Neural cell (in vitro differentiated cells): ENCODE results near the gene RMDN3. TPM values are rescaled to one million over a fixed set of nuclear protein-coding genes. Genes with fewer than 3 reads are reported as not detected.

Experiments
- H2AFZ ChIP-seq: fragments of 200-600, 300-800 bp; sonication (generic), shearing (Covaris generic); 2 replicates; pipeline ENCODE4 v1.6.0; 2014; ENCODE audit warnings: low read depth, mild to moderate bottlenecking, antibody characterized with exemption, low read length, moderate library complexity
- H3F3A ChIP-seq: fragments of 200-600 bp; shearing (Covaris generic); 2 replicates; pipeline ENCODE4 v1.6.1; 2016; ENCODE audit warnings: mild to moderate bottlenecking, moderate library complexity, mixed read lengths, antibody characterized with exemption, low read length; ENCODE audit not compliant: insufficient read depth, poor library complexity, severe bottlenecking
- H3K27ac ChIP-seq: fragments of 200-600, 300-800 bp; sonication (generic), shearing (Covaris generic); 2 replicates; pipeline ENCODE4 v1.5.1; 2014; ENCODE audit warnings: mild to moderate bottlenecking, low read length, moderate library complexity
- H3K27me3 ChIP-seq: fragments of 300-800, 200-600 bp; sonication (generic), shearing (Covaris generic); 2 replicates; pipeline ENCODE4 v1.6.0; 2014; ENCODE audit warnings: mild to moderate bottlenecking, low read depth, low read length, moderate library complexity; ENCODE audit not compliant: insufficient read depth
- H3K36me3 ChIP-seq: fragments of 300-800, 200-600 bp; sonication (generic), shearing (Covaris generic); 2 replicates; pipeline ENCODE4 v1.5.1; 2014; ENCODE audit warnings: mild to moderate bottlenecking, antibody characterized with exemption, low read length, moderate library complexity; ENCODE audit not compliant: insufficient read depth
- H3K4me2 ChIP-seq: fragments of 300-800, 200-600 bp; sonication (generic), shearing (Covaris generic); 2 replicates; pipeline ENCODE4 v1.6.0; 2014; ENCODE audit warnings: mild to moderate bottlenecking, low read length
- H3K4me3 ChIP-seq: fragments of 300-800, 200-600 bp; sonication (generic), shearing (Covaris generic); 2 replicates; pipeline ENCODE4 v1.5.1; 2014; ENCODE audit warnings: mild to moderate bottlenecking, low read length, moderate library complexity
- H3K79me2 ChIP-seq: fragments of 200-600 bp; shearing (Covaris generic); replicated peaks from 2 replicates; pipeline ENCODE4 v1.6.0; 2014; ENCODE audit warnings: mild to moderate bottlenecking, low read length, moderate library complexity; ENCODE audit not compliant: insufficient read depth
- H3K9ac ChIP-seq: fragments of 300-800, 200-600 bp; sonication (generic), shearing (Covaris generic); 2 replicates; pipeline ENCODE4 v1.6.1; 2016; ENCODE audit warnings: mild to moderate bottlenecking, low read length, mixed read lengths
- H3K9me2 ChIP-seq: fragments of 200-600 bp; shearing (Covaris generic); 2 replicates; pipeline ENCODE4 v1.6.1; 2016; ENCODE audit warnings: mild to moderate bottlenecking, low read length, mixed read lengths; ENCODE audit not compliant: insufficient read depth
- H3K9me3 ChIP-seq: fragments of 200-600, 300-800 bp; sonication (generic), shearing (Covaris generic); 2 replicates; pipeline ENCODE4 v1.6.1; 2016; ENCODE audit warnings: mild to moderate bottlenecking, mixed run types, low read length, moderate library complexity, mixed read lengths
- H4K20me1 ChIP-seq: fragments of 200-600 bp; shearing (Covaris generic); 2 replicates; pipeline ENCODE4 v1.6.1; 2016; ENCODE audit warnings: mild to moderate bottlenecking, mixed run types; ENCODE audit not compliant: insufficient read depth
- EP300 ChIP-seq: fragments of 450-650 bp; conservative IDR thresholded peaks from 2 replicates; pipeline ENCODE4 v1.6.1; 2014; ENCODE audit warnings: antibody characterized with exemption, mild to moderate bottlenecking, moderate library complexity; ENCODE audit not compliant: poor library complexity, severe bottlenecking
- EZH2 ChIP-seq: fragments of 200-600, 300-800 bp; shearing (Covaris generic), sonication (generic); IDR thresholded peaks from 2 replicates; pipeline ENCODE4 v1.6.1; 2014; ENCODE audit warnings: antibody characterized with exemption, low read length, borderline replicate concordance, mild to moderate bottlenecking; ENCODE audit not compliant: insufficient read depth, poor library complexity, severe bottlenecking
- MXI1 ChIP-seq: fragments of 450-650 bp; conservative IDR thresholded peaks from 2 replicates; pipeline ENCODE4 v1.6.1; 2014; ENCODE audit warnings: antibody characterized with exemption, mild to moderate bottlenecking; ENCODE audit not compliant: poor library complexity, severe bottlenecking
- POLR2AphosphoS5 ChIP-seq: IDR thresholded peaks from 2 replicates; pipeline ENCODE4 v1.6.1; 2012
- RAD21 ChIP-seq: fragments of 450-650 bp; conservative IDR thresholded peaks from 2 replicates; pipeline ENCODE4 v1.6.1; 2014; ENCODE audit warnings: antibody characterized with exemption, mild to moderate bottlenecking, moderate library complexity
- SMC3 ChIP-seq: fragments of 450-650 bp; conservative IDR thresholded peaks from 2 replicates; pipeline ENCODE4 v1.6.1; 2014; ENCODE audit warnings: antibody characterized with exemption, mild to moderate bottlenecking, moderate library complexity; ENCODE audit not compliant: poor library complexity
- TAF1 ChIP-seq: IDR thresholded peaks from 2 replicates; pipeline ENCODE4 v1.6.1; 2012; ENCODE audit warnings: low read depth
- polyA plus RNA-seq: library from polyadenylated mRNA; depleted of rRNA; stranded (reverse); fragments of >200 nt; gene quantifications from 2 replicates; pipeline ENCODE4 v1.2.3, GENCODE V29; 2014
- TF ChIP-seq, protein P1 (sequence below): fragments of 450-650 bp; IDR thresholded peaks from 2 replicates; pipeline ENCODE4 v1.5.1; 2014; ENCODE audit warnings: antibody characterized with exemption, mild to moderate bottlenecking, moderate library complexity; ENCODE audit not compliant: poor library complexity, severe bottlenecking
- TF ChIP-seq, protein P2 (sequence below): IDR thresholded peaks from 2 replicates; pipeline ENCODE4 v1.6.1; 2012; ENCODE audit warnings: borderline replicate concordance

RMDN3 gene
- polyA plus RNA-seq, 1 donor from 2014 or later, result 24.7 TPM

- no peak overlapping the region for H3K4me3 ChIP-seq
- TF ChIP-seq MXI1 (no peak), EP300 (no peak), TAF1 (no peak), RAD21 (no peak), SMC3 (no peak), POLR2AphosphoS5 (no peak), EZH2 (no peak)
- TF ChIP-seq, protein P1, sequence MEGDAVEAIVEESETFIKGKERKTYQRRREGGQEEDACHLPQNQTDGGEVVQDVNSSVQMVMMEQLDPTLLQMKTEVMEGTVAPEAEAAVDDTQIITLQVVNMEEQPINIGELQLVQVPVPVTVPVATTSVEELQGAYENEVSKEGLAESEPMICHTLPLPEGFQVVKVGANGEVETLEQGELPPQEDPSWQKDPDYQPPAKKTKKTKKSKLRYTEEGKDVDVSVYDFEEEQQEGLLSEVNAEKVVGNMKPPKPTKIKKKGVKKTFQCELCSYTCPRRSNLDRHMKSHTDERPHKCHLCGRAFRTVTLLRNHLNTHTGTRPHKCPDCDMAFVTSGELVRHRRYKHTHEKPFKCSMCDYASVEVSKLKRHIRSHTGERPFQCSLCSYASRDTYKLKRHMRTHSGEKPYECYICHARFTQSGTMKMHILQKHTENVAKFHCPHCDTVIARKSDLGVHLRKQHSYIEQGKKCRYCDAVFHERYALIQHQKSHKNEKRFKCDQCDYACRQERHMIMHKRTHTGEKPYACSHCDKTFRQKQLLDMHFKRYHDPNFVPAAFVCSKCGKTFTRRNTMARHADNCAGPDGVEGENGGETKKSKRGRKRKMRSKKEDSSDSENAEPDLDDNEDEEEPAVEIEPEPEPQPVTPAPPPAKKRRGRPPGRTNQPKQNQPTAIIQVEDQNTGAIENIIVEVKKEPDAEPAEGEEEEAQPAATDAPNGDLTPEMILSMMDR, result no peak
- TF ChIP-seq, protein P2, sequence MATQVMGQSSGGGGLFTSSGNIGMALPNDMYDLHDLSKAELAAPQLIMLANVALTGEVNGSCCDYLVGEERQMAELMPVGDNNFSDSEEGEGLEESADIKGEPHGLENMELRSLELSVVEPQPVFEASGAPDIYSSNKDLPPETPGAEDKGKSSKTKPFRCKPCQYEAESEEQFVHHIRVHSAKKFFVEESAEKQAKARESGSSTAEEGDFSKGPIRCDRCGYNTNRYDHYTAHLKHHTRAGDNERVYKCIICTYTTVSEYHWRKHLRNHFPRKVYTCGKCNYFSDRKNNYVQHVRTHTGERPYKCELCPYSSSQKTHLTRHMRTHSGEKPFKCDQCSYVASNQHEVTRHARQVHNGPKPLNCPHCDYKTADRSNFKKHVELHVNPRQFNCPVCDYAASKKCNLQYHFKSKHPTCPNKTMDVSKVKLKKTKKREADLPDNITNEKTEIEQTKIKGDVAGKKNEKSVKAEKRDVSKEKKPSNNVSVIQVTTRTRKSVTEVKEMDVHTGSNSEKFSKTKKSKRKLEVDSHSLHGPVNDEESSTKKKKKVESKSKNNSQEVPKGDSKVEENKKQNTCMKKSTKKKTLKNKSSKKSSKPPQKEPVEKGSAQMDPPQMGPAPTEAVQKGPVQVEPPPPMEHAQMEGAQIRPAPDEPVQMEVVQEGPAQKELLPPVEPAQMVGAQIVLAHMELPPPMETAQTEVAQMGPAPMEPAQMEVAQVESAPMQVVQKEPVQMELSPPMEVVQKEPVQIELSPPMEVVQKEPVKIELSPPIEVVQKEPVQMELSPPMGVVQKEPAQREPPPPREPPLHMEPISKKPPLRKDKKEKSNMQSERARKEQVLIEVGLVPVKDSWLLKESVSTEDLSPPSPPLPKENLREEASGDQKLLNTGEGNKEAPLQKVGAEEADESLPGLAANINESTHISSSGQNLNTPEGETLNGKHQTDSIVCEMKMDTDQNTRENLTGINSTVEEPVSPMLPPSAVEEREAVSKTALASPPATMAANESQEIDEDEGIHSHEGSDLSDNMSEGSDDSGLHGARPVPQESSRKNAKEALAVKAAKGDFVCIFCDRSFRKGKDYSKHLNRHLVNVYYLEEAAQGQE, result no peak
- H3K36me3 ChIP-seq, result no peaks in the 10 kb centered on the region
- H3K4me2 ChIP-seq, result no peak overlapping the region
- no peaks in the 10 kb centered on the region for H3F3A ChIP-seq
- H3K79me2 ChIP-seq, result no peaks in the 10 kb centered on the region
- H3K9ac ChIP-seq, result no peak overlapping the region
- H4K20me1 ChIP-seq, result no peaks in the 10 kb centered on the region
- no peaks in the 10 kb centered on the region for H3K9me2 ChIP-seq
- H3K27me3 ChIP-seq, result no peaks in the 10 kb centered on the region
- no peak overlapping the region for H2AFZ ChIP-seq
- H3K9me3 ChIP-seq, result no peaks in the 10 kb centered on the region
- H3K27ac ChIP-seq, result no peak overlapping the region
Observed at GRCh38 chr15:40737048-40737447, 18.0 kb downstream of the RMDN3 start.

DNA sequence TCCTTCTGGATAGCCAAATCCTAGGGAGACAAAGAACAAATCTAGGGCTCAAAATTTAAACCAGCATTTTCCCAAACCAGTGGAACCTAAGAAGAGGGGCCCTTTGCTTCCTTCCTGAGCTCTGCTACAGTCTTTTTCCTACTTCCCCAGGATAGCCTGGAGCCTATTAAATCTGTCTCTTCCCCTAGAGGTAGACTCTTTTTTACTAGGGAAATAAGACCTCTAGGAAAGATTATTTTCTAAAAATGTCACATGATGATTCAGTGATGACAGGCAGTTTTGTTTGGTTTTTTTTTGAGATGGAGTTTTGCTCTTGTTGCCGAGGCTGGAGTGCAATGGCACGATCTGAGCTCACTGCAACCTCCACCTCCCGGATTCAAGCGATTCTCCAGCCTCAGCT is 18.5 kb downstream of the RMDN3 start:
- TF ChIP-seq, protein P2, result no peak
- no peak for TF ChIP-seq EP300
- no peak for TF ChIP-seq TAF1
- no peaks in the 10 kb centered on the region for H3K36me3 ChIP-seq

More for the DNA sequence above, 18.5 kb downstream of the RMDN3 start:
- Histone ChIP-seq H3F3A (no peaks in the 10 kb centered on the region), H3K9ac (no peak overlapping the region), H2AFZ (no peak overlapping the region), H3K27me3 (no peaks in the 10 kb centered on the region), H3K4me2 (no peak overlapping the region), H3K4me3 (no peak overlapping the region), H3K79me2 (no peaks in the 10 kb centered on the region), H3K9me3 (no peaks in the 10 kb centered on the region), H3K27ac (no peak overlapping the region), H3K9me2 (no peaks in the 10 kb centered on the region), H4K20me1 (no peaks in the 10 kb centered on the region)
